NCI-H2107 treated with DMSO at 0.1 percent for 48 hours (cell line): Measurements from ENCODE around the gene ACTN4.

Experiments used
- DNase-seq: peaks from one replicate; lab custom pipeline; 2025; ENCODE audit not compliant: unreplicated experiment; lab: John Stamatoyannopoulos, UW

Gene ACTN4

DNA sequence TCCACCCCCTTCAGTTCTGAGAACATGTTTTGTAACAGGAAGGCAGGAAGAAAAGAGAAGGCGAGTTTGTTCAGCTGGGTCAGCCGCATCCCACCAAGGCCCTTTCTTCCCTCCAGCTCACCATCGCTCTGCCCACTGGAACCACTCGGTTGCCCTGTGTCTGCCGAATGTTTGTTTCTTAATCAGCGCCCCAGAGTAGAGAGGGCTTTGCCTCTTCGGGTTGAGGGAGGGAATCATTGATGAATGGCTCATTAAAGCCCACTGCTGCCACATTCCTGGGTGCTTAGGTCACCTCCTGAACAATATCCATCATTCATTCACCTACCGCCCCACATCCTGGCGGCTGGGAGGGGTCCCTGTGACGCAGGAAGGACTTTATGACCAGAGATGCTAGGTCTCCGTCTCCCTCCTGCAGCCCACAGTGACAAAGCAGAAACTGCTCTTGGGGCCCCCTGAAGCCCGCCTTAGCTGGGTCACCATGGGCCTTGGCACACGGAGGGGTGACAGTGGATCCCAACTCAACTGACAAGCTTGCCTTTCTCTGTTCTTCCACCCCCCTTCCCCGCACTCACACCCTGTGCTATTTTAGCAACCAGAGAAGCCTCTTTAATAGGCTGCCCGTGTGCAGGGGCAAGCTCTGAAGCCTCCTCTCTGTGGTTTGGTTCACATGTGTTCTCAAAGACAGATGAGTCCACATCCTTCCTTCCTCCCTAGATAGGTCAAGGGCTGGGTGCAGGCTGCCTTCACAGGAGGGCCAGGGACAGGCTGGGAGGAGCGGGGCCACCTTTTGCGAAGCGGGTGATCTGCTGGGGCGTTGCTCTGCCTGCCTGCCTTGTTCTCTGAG is 46.2 kb downstream of the ACTN4 start:
- no peak for DNase-seq

DNA sequence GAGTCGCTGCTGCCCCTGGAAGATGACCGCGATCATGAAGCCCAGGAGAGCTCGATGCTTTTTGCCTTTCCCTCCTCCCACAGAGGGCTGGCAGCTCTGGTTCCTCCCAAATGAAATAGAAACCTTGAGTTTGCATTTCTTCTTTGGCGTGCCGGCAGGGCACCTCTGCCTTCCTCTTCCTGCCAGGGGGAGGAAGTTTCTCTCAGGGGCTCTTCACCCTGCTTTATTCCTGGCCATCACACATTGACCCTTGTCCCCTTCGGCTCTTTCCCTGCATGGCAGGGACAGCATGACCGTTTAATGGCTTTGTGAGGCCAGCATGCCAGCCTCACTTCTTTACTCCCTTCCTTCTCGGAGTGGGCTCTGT is 47.9 kb downstream of the ACTN4 start:
- no peak for DNase-seq

DNA sequence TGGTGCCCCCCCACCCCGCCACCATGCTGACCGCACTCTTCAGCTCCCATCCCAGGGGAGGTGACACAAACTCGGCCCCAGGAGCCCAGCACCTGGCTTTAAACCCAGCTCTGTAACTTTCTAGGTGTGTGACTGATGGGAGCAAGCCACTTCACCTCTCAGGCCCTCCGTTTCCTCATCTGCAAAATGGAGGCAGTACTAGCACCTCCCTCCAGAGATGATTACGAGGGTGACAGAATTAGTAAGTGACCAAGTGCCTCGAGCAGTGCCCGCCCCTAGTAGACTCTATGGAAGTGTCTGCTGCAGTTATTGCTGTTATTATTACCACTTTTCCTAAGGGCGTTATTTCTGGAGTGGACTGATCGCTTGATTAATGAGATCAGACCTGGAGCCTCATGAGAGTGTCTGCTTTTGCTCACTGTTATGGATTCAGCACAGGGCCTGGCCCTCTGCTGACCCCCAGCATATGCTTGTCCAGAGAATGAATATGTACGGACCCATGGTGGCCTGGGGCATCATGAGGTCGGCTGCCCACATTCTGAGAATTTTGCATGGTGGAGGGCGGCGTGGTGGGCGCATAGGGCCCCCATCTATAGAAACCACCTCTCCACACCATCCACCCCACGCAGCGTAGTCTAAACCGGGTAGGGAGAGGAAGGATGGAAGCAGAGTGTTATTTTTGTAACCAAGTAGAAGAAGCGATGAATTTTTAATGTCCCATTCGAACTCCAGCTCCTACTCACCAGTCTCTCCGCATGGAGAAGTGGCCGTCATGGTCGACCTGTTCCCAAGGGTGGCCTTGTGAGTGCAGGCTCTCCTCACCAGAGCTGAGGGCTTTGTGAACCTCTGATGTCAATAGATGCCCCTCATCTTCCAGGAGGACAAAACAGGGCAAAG is 48.6 kb downstream of the ACTN4 start:
- DNase-seq: no peak

DNA sequence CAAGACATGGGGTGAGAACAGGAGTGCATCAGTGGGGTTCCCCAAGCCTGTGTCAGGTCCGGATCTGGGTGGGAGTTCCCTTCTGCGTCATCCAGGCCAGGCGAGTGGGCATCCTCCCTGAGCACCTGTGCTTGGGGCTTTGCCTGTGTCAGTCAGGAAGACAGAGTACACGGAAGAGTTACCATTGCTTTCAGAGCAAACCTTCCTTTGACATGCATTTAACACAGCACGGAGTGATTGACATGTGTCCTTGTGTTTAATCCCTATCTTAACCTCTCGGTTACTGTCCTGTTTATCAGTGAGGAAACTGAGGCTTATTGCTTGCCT is 49.2 kb downstream of the ACTN4 start:
- no peak for DNase-seq

DNA sequence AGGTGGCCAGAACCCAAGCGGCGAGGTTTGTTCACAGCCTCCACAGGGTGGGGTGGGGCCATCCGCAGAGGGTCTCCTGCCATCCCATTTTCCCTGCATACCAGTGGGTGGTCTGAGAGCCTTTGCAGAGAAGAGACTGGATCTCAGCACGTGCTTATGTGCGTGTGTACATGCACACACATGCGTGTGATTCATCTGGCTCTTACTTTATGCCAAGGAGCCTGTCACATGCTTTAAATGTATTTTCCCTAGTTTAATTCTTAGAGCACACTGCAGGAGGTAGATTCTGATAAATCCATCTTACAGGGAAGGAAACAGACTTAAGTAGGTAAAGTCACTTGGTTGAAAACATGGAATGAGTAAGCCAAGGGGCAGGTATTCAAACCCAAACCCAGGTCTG is 49.7 kb downstream of the ACTN4 start:
- no peak for DNase-seq

DNA sequence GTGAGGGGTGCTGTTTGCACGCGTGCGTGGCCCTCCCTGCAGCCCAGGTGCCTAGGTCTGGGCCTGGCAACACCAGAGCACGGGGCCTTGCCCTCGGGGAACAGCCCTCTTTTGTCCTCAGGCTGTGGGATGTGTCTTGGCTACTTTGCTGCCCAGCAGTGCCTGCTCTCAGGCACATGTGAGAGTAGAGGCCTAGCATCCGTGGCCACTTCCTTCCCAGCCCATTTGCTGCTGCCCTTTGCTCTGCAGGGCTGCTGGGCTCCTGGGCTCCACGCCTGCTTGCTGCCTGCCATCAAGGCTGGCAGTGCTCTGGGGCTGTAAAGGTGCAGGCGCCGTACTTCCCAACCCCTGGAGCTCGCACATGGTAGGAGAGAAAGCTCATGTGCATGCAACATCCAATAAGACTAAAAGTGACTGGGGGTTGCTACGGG is 50.2 kb downstream of the ACTN4 start:
- no peak for DNase-seq

DNA sequence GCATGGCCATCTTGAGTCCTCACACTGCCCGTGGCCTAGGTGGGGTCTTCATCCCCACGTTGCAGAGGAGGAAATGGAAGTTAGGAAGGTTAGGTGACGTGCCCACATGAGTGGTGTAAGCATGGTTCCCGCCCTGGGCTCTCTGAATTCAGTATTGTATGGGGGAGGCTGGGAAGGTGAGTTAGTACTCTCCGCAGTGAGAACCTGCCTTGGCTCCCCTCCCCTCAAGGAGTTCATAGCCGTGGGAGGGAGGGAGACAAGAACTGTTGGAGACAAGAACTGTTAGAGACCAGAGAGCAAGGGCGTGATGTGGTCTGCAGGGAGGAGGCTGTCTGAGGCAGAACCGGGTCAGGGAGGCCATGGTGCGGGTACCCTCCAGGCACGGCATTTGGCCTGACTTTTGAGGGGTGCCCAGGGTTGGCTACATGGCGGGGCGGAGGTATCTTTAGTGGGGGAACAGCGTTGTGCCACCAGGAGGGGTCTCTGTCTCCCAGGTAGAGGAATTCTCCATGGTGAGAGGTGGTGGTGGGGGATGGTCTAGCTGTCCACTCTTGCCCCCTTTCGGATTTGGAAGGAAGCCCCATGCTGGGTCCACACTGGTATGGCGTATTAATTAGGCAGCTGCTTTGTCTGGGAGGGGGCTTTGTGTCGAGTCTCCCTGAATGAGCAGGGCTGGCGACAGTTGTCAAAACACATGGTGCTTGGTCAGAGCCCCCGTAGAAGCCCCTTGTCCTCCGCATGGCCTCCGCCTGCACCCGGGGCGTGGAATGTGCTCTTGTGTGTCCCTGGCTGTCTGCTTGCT is 51.0 kb downstream of the ACTN4 start:
- DNase-seq: no peak

DNA sequence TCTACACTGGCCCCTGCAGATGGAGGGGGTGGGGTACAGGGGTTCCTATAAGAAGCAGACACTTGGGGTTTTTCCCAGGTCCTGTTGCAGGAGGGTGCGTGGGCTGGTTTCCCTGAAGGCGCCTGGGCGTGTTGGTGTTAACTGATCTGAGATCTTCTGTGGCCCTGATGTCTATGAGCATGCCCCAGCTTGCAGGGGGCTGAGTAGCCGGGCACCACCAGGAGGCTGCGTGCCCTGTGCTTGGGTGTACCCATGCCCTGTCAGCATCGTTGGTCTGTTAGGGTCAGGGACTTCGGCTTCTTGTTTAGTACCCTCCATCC is 51.5 kb downstream of the ACTN4 start:
- DNase-seq: no peak

DNA sequence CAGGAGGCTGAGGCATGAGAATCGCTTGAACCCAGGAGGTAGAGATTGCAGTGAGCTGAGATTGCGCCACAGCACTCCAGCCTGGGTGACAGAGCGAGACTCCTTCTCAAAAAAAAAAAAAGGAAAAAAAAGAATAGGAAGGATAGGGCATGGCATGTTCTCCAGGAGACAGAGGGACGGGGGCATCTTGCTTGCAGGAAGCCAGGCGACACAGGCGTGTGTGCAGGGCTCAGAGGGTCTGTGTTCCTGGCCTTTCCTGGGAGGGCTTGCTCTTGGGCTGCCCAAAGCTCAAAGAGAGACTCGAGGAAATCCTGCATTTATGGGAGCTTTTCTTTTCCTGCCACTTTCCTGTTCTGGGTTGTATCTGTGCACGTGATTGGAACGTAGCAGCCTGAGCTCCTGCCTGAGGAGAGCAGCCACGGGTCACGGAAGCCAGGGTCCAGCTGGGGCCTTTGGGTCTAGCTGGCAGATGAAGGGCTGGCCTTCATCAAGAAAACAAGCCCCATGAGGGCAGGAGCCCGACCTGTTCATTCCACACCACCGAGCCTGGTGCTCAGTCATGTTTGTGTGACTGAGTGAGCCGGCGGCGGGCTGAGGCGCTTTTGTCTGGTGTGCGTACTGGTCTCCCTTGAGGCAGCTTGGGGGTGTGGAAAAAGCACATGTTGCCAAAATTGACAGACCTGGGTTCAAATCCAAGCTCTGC is 52.3 kb downstream of the ACTN4 start:
- no peak for DNase-seq

DNA sequence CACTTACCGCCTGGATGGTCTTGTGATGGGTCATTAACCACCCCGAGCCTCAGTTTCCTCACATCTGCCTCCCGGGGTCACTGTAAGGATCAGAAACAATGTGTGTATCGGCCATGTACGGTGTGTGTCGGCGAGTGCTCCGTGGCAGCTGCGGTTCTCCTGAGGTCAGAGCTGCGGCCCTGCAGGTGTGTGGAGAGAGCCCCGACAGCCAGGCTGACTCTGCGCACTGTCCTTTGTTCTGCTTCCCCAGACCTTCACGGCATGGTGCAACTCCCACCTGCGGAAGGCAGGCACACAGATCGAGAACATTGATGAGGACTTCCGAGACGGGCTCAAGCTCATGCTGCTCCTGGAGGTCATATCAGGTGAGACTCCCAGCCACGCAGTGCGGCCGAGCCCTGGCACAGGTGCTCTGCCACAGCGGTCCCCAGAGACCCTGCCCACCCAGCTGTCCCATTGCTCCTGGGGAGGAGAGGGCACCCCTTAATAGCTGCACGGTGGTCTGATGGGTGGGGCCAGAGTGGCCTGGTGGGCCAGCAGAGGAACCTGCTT is 53.0 kb downstream of the ACTN4 start:
- peak; percentile 56 for DNase-seq

DNA sequence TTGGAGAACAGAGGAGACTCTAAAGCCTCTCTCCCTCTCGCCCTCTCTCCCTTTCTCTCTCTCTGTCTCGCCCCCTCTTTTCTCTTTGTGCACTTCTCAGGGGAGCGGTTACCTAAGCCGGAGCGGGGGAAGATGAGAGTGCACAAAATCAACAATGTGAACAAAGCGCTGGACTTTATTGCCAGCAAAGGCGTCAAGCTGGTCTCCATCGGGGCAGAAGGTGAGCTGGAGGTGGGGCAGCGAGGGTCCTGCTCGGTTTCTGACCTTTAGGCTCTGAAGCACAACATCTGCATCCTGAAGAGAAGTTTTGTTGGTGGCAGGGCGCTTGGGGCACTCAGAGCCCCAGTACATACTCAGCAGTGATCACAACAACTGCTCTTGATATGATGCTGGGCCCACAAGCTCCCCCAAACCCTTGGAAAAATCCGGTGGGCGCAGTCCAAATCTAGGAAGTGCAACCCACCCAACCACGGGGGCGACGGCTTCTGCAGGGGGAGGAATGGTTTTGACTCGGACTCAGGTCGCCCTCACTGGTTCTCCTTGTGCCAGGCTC is 53.5 kb downstream of the ACTN4 start:
- DNase-seq: peak; percentile 45

DNA sequence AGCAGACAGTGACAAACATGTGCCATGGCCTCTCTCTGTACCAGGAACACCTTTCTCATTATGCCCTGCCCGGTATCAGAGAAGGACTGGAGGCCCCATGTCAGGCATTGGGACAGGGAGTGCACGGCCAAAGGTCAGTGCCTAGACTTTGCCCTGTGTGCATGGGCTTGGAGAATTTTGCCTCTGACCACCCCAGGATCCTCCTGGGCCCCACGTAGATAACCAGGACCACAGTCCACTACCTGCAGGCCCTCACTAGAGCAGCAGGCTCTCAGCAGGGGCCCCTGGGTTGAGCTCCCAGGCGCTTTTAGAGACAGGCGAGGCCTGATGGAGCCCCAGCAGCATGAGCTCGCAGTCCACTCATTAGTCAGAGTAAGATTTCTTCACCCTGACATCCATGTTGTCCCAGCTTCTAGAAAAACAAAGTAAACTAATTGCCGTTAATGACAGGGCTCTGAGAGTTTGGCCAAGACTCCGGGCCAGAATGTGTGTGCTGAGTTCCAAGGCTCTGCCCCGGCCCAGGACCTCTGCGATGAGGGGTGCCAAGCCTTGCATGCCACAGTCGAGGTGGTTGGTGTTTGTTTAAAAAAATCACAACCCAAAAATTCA is 54.1 kb downstream of the ACTN4 start:
- DNase-seq: no peak

DNA sequence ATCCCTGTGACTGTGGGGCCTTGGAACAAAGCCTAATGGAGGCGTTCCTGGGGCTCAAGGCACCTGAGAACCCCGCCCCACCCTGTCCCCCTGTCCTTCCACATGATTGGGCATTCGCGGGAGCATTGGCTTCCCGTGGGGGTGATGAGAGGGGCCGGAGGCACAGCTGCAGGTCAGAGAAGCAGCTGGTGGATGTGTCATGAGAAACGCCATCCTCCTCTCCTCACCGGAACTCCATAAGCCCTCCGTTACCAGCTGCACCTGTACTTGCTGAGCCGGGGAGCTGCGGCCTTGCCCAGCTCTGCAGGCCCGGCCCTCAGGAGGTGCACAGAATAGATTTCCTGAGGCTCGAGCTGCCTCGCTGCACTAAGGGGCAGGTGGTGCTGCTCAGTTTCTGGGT is 54.8 kb downstream of the ACTN4 start:
- DNase-seq: peak; percentile 20

DNA sequence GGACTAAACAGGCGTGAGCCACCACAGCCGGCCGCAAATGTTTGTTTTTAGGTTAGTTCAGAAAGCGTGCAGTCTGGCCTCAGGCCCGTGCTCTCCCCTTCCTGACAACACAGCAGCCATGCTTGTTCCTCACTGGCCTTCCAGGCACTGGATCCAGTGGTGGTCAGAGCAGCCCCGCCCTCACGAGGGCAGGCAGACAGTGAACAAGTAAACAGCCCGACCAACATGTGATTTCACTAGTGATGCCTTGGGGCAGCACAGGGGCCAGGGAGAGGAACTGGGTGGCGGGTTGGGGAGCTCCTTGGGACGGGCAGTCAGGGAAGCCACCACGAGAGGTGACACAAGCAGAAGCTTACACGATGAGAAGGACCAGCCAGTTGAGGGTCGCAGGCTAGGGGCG is 56.1 kb downstream of the ACTN4 start:
- no peak for DNase-seq

DNA sequence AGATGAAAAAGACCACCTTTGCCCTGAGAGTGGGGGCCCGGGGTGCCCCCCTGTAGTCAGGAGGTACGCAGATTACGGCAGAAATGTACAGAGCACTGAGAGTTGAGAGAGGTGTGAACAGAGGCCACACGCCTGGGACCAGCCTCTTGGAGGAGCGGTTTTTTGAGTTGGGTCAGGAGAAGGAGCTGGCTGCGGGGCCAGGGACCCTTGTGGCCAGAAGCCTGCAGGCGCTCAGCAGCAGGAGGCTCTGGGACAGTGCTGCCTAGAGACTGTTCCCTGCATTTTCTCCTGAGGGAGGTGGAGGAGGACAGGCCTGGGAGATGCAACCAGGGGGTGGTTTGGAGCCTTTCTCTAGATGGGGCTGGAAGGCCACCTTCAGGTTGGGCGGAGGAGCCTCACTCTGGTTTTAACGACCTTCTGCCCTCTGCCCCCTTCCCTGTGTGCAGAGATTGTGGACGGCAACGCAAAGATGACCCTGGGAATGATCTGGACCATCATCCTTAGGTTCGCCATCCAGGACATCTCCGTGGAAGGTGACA is 57.1 kb downstream of the ACTN4 start:
- no peak for DNase-seq

DNA sequence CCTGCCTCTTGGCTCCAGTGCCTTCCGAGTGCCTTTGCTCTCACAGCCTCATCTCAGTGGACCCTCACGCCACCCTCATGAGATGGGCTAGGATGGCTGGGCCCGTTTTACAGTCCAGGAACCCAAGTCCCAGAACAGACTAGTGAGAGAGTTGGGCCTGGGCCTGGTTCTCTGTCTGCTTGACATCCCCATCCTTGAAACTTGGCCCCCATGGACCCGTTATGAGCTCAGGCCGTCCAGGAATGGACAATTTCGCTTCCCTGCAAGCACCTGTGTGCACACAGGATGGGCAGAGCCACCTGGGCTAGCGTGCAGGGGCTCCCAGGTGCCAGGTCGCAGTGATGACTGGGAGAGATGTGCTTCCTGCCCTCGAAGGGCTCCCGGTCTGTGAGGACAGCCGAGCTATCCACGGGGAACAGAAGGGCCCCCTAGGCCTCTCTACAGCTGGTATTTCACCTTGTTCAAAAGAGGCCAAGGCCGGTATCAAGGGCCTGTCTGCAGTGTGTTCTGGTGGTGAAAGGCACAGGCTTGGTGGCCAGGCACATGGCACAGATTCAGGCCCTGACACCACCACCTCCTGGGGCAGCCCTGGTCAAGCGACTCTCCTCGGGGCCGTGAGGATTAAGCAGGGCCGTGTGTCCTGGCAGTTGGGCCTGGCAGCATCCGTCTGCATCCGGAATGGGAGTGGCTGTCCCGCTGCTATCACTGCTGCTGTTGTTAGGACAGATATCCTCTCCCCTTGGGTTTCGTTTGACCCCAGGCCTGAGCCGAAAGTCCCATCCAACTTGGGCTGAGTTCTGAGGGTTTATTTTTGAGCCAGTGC is 58.0 kb downstream of the ACTN4 start:
- DNase-seq: no peak

DNA sequence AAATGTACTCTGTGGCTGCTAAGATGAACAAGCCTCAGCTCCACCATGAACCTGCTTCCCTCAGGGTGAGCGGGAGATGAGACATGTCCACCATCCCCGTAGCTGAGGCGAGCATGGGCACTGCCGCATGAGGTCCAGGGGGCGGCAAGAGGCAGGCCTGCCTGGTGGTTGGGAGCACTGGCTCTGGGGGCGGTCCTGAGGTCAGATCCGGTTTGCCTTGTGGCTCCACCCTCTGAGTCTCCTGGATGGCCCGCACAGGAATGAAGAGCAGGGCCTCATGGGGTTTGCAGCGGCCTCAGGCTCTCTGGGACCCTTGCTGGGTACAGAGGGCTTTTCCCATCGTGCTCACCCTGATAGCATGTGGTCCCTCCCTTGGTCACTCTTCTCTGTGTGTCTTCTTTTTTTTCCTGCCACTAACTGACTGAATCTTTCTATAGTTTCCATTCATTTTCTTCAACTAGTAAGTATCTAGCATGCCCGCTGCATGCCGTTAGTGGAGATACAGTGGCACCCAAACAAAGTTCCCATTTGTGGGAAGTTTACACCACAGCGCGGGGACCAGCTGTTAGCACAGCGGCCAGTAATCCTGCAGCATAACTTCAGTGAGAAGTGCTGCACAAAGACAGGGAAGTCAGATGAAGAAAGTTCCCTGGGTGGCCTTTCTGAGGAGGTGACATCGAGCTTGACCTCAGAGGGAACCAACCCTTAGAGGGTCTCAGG is 59.5 kb downstream of the ACTN4 start:
- DNase-seq: no peak

DNA sequence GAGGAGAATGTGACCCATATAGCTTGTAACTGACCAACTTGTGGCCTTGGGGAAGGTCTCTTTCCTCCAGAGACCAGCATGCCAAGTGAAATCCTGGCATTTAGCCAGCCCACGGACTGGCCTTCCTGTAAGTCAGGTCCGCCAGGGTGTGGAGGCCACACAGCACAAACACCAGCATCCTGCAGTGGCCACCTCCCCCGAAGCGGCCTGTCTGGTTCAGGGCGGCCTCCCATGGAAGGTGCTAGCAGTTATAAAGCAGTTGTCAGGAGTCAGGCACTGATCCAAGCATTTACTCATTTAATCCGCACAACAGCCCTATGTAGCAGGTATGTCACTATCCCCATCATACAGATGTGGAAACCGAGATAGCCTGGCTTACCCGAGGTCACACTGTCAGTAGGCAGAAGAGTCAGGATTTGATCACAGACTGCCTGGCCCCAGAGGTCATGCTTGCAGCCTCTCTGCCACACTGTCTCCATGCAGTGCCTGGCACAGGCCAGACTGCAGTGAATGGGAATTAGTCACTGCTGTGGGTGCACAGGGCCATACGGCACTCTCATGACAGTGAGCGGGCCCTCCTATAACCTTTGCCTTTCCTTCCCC is 60.2 kb downstream of the ACTN4 start:
- DNase-seq: no peak
